T-helper 2 cell (primary cell): ENCODE measurements around the gene TFDP1.

Experiments
- DNase-seq, 5 experiments: peaks; one replicate each; pipeline versions ENCODE4 v3.0.0 to v3.0.0-alpha.2; 2012 to 2022

Gene TFDP1

DNA sequence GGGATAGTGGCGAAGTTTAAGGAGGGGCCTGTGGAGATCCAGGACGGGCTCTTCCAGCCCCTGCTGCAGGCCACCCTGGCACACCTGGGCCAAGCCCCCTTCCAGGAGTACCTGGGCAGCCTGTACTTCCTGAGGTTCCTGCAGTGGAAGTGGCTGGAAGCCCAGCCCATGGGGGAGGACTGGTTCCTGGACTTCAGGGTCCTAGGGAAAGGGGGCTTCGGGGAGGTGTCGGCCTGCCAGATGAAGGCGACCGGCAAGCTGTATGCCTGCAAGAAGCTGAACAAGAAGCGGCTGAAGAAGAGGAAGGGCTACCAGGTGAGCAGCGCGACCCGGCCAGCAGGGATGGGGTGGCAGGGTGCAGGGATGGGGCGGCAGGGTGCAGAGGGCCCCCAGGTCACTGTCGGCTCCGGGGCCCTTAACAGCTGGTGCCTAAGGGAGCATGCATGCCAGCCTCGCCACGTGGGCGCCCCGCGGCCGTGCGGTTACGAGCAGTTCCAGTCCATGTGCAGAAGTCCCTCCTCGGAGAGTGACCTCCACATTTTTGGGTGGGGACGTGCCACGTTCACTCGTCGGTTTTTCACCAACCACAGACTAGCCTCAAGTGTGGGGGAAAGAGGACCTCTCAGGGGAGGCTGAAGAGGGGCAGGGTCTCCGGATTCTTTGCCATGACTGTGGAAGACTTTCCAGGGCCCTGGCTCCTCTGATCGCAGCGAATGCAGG is 83.4 kb downstream of the TFDP1 start:
- DNase-seq: no peak

DNA sequence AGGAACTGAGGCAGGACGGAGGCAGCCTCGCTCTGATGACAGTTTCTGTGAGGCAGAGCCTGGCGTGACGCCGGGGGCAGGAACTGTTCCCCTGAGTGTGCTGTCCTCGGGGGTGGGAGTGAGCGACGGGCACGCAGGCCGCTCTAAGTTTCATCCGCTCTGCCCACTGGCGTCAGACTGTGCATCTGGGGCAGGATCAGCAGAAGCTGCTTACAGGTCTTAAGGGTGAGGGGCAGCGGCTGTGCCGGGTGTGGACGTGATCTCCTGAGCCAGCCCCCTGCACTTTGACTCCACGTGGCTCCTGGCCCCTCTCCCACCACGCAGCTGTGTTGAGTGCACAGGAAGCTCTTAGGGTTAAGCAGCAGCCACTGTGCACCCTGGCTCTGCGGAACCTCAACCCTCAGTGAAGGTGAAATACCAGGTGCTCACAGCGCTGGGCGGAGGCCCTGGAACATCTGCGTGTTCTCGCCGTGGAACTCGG is 84.0 kb downstream of the TFDP1 start:
- DNase-seq: no peak

GRCh38 chr13:113669231-113669754 is 84.7 kb downstream of the TFDP1 start:
- DNase-seq: no peak

- peak in 1 of 5 experiments; percentile 5 for DNase-seq
These were observed 85.3 kb downstream of the TFDP1 start for GRCh38 chr13:113669755-113670341.

GRCh38 chr13:113670541-113670940 is 86.0 kb downstream of the TFDP1 start:
- DNase-seq: no peak

- no peak for DNase-seq
These were observed 86.8 kb downstream of the TFDP1 start for GRCh38 chr13:113671066-113672001.

DNA sequence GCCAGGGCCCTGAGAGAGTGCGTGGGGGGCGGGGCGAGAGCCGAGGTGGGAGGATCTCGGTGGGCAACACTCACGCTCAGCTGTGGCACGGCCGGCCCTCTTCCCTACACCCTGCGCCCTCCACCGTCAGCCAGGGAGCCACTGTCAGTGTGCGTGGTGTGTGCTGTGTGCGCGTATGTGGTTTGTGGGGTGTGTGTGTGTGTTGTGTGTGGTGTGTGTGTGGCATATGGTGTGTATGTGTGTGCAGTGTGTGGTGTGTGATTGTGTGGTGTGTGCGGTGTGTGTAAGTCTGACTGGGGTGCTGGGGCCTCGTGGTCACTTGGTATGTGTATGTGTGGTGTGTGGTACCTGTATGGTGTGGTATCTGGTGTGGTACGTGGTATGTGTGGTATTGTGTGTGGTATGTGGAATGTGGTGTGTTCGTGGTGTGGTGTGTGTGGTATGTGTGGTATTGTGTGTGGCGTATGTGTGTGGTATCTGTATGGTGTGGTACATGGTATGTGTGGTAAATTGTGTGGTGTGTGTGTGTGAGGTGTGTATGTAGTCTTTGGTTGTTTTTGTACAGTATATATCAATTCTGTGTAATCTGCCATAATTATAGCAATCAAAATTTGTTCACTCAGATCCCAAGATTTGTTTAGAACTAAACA is 87.6 kb downstream of the TFDP1 start:
- DNase-seq: peak in 1 of 5 experiments; percentile 32
